ENCODE data around the gene IFT43.

The IFT43 gene

GRCh38 chr14:76097547-76097946 is 112.0 kb downstream of the IFT43 start:
- Histone ChIP-seq H3K9me2 (replicated peaks; ENCODE audit: insufficient read depth, low read length) (no peaks in the 10 kb centered on the region), H3K36me3 (replicated peaks; ENCODE audit: insufficient read depth, low read length) (no peaks in the 10 kb centered on the region), H3K4me3 (ENCODE audit: low read length) (no peak overlapping the region), H3F3A (ENCODE audit: insufficient read depth, low read length) (no peaks in the 10 kb centered on the region), H2AFZ (ENCODE audit: low read length) (no peak overlapping the region), H3K27me3 (replicated peaks; ENCODE audit: insufficient read depth, low read length) (no peaks in the 10 kb centered on the region), H3K9me3 (replicated peaks; ENCODE audit: insufficient read depth, low read length) (no peaks in the 10 kb centered on the region), H3K4me2 (ENCODE audit: low read depth, low read length) (no peak overlapping the region), H3K79me2 (ENCODE audit: low read length) (no peaks in the 10 kb centered on the region), H3K4me1 (ENCODE audit: low read length) (no peaks in the 10 kb centered on the region), H3K27ac (ENCODE audit: low read length) (no peak overlapping the region), H3K9ac (ENCODE audit: low read length) (no peak overlapping the region), H4K20me1 (ENCODE audit: insufficient read depth, low read length) (no peaks in the 10 kb centered on the region)
- no peak for DNase-seq
- no peak for TF ChIP-seq CTCF (IDR thresholded peaks at IDR 0.05; ENCODE audit: low read length)
- TF ChIP-seq EZH2phosphoT487 (IDR thresholded peaks at IDR 0.05; ENCODE audit: low read length) = no peak
- no peak for TF ChIP-seq EZH2 (optimal IDR thresholded peaks at IDR 0.05; ENCODE audit: low read depth, low read length)

GRCh38 chr14:76098047-76098446 is 112.5 kb downstream of the IFT43 start:
- DNase-seq = no peak
- Histone ChIP-seq H3K4me3 (ENCODE audit: low read length) (no peak overlapping the region), H3K36me3 (replicated peaks; ENCODE audit: insufficient read depth, low read length) (no peaks in the 10 kb centered on the region), H4K20me1 (ENCODE audit: insufficient read depth, low read length) (no peaks in the 10 kb centered on the region), H3K4me2 (ENCODE audit: low read depth, low read length) (no peak overlapping the region), H3F3A (ENCODE audit: insufficient read depth, low read length) (no peaks in the 10 kb centered on the region), H3K9ac (ENCODE audit: low read length) (no peak overlapping the region), H3K27ac (ENCODE audit: low read length) (no peak overlapping the region), H3K9me2 (replicated peaks; ENCODE audit: insufficient read depth, low read length) (no peaks in the 10 kb centered on the region), H3K4me1 (ENCODE audit: low read length) (no peaks in the 10 kb centered on the region), H3K9me3 (replicated peaks; ENCODE audit: insufficient read depth, low read length) (no peaks in the 10 kb centered on the region), H2AFZ (ENCODE audit: low read length) (no peak overlapping the region), H3K79me2 (ENCODE audit: low read length) (no peaks in the 10 kb centered on the region), H3K27me3 (replicated peaks; ENCODE audit: insufficient read depth, low read length) (no peaks in the 10 kb centered on the region)
- TF ChIP-seq EZH2phosphoT487 (IDR thresholded peaks at IDR 0.05; ENCODE audit: low read length) (no peak), EZH2 (optimal IDR thresholded peaks at IDR 0.05; ENCODE audit: low read depth, low read length) (no peak), CTCF (IDR thresholded peaks at IDR 0.05; ENCODE audit: low read length) (no peak)

GRCh38 chr14:76098916-76099675 is 113.5 kb downstream of the IFT43 start:
- TF ChIP-seq EZH2phosphoT487 (IDR thresholded peaks at IDR 0.05; ENCODE audit: low read length) = no peak
- TF ChIP-seq EZH2 (optimal IDR thresholded peaks at IDR 0.05; ENCODE audit: low read depth, low read length) = no peak
- no peak for TF ChIP-seq CTCF (IDR thresholded peaks at IDR 0.05; ENCODE audit: low read length)
- H3K36me3 ChIP-seq (replicated peaks; ENCODE audit: insufficient read depth, low read length) = no peaks in the 10 kb centered on the region
- H3F3A ChIP-seq (ENCODE audit: insufficient read depth, low read length) = no peaks in the 10 kb centered on the region
- H3K4me3 ChIP-seq (ENCODE audit: low read length) = no peak overlapping the region
- H3K9ac ChIP-seq (ENCODE audit: low read length) = no peak overlapping the region
- no peak for DNase-seq
- H3K4me2 ChIP-seq (ENCODE audit: low read depth, low read length) = no peak overlapping the region
- H3K27ac ChIP-seq (ENCODE audit: low read length) = no peak overlapping the region
- no peaks in the 10 kb centered on the region for H3K4me1 ChIP-seq (ENCODE audit: low read length)
- H3K9me2 ChIP-seq (replicated peaks; ENCODE audit: insufficient read depth, low read length) = no peaks in the 10 kb centered on the region
- no peaks in the 10 kb centered on the region for H4K20me1 ChIP-seq (ENCODE audit: insufficient read depth, low read length)
- H2AFZ ChIP-seq (ENCODE audit: low read length) = no peak overlapping the region
- no peaks in the 10 kb centered on the region for H3K79me2 ChIP-seq (ENCODE audit: low read length)
- H3K9me3 ChIP-seq (replicated peaks; ENCODE audit: insufficient read depth, low read length) = no peaks in the 10 kb centered on the region
- no peaks in the 10 kb centered on the region for H3K27me3 ChIP-seq (replicated peaks; ENCODE audit: insufficient read depth, low read length)

All from MM.1S (cell line).